HG02870 (cell line): ENCODE results near the gene WDR3.
A peak's percentile ranks its signal among the peaks of the same experiment; 100 is the strongest.
"Not testable (repeated sequence)": the region's sequence is repeated elsewhere in the genome, so short reads cannot be mapped to it uniquely, and the experiment has no call there.

Source experiments
- ATAC-seq: cut with Tn5 transposase; IDR thresholded peaks from one replicate; pipeline ENCODE4 v1.9.1; 2021; ENCODE audit warnings: mild to moderate bottlenecking, moderate library complexity; ENCODE audit not compliant: unreplicated experiment

WDR3 gene

DNA sequence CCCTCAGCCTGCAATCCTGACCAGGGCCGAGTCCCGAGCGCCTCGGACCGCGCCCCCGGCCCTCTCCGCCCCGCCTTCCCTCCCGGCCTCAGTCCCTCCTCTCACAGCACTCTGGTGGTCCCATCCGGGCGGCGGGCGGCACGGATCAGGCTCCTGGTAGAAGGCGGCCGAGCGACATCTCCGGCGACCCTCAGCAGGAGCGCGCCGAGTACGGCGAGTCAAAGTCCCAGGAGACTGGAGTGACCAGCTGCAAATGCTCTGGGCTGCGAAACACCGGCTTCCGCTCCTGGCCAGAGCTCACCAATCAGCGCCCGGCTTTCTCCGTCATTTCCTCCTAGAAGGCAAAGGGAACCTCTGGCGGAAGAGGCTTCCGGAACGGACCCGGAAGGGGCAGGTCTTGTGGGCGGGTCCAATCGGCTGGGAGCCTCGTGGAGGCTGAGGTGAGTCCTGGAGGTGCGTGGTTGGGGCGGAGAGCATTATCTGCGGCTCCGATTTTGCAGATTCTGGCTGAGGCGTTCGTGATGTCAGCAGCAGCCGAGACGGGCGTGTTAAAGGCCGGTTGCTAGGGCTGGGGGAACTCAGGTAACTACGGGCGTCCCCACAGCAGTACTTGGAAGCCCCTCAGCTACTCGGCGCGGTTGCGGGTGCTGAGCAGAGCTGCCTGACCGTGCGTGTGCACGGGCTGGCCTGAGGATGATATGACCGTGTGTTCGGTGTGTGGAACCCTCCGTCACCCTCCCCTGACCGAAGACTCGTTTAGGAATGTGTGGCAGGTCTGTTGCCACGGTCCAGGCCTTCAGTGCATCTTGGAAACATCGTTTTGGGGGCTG is at the start of gene WDR3, which contains the start of gene GDAP2:
Gene WDR3, plus strand, starts transcription at position 397 of the 830 bp plus-strand sequence. CDS start 3,581 bp downstream, outside the sequence.
Gene GDAP2, minus strand, starts transcription at position 279 of the 830 bp plus-strand sequence. CDS start 9,264 bp downstream, outside the sequence.
- ATAC-seq: peak; percentile 94

DNA sequence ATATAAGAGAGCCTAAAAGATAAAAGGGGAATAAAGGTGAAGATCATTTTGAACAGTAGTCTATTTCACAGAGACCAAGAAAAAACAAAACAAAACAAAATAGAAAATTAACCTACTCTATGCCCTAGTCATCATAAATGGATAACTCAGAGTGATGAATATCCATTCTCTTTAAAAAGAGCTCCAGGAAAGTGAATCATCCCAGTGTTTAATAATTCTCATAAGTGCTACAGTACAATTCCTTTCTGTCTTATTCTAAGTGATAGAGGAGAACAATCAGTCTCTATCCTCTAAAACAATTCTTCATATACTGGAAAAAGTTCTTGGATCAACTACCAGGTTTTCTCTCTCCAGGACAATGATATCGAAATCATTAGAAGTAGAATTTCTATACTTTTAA is 45.9 kb upstream of the WDR3 start:
- no peak for ATAC-seq

DNA sequence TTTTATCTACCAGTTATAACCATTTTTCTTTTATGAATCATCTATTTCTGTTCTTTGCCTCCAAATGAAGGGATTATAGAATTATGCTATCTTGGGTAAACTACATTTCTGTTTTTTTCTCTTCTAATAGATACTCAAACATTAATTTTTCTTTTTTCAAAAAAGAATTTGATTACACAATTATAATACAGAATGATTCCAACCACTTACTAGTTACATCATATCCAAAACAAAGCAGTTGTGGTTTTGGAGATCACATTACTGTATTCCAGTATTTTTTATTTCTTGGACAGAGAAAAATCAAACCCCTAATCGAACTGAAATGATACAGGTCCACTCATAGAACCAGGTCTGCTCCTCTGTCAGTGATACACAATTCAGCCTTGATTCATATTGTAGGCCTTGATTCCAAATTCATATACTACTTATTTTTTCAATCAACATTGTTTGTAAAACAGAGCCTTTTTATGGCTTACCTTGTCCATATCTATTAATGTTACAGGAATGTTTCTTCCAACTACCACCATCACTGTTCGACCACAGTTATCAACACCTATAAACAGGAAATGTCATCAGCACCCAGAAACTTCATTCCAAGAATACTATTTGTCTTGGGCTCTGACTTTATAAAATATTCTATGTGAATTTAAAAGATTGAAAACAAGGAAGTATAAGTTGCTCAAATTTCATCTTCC is 43.3 kb upstream of the WDR3 start:
- ATAC-seq: no peak

GRCh38 chr1:117890452-117890851 is 39.1 kb upstream of the WDR3 start:
- ATAC-seq: no peak

DNA sequence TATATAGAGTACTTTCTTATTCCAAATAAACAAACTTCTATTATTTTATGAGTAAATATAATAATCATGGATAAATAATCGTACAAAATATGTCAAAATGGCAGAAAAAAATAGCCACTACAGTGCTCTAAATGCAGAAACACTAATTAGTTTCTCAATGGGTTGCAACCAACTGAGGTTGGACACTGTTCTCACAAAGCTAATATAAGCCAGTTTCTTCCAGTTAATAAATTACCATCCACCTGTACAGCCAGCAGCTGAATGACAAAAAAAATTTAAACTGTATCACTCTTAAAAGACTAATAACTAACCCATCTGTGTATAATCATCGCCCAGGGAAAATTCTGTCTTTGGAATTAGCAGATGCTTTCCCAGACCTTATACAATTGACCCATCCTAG is 37.0 kb upstream of the WDR3 start:
- ATAC-seq: no peak

- no peak for ATAC-seq
Measured at GRCh38 chr1:117894078-117894477, 35.5 kb upstream of the WDR3 start.

DNA sequence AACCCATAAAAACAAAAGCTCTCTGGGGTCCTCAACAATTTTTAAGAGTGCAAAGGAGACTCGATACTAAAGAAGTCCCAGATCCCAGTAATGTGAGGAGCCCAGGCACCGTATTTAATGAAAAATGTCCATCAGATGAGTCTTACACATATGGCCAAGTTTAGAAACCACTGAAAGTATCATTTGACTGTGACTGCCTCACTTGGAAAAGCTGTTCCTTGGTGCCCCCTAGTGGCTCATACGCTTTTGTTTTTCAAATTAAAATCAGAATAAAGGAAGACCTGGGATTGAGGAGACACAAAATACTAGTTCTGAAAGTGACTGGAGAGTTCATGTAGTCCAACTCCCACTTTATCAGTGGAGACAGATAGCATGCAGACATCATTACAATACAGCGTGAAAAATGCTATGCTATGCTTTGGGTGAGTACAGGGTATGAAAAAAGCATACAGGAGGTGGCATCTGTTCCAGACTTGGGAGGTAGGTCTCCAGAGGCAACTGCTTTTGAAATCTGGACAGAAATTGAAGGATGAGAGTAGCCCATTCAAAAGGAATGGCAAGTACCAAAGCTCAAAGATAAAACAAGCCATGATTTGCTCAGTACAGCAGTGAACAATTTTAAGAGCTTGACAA is 33.9 kb upstream of the WDR3 start:
- peak; percentile 93 for ATAC-seq

GRCh38 chr1:117897551-117897950 is 32.0 kb upstream of the WDR3 start:
- no peak for ATAC-seq

- no peak for ATAC-seq
Measured at GRCh38 chr1:117899801-117900200, 29.7 kb upstream of the WDR3 start.

DNA sequence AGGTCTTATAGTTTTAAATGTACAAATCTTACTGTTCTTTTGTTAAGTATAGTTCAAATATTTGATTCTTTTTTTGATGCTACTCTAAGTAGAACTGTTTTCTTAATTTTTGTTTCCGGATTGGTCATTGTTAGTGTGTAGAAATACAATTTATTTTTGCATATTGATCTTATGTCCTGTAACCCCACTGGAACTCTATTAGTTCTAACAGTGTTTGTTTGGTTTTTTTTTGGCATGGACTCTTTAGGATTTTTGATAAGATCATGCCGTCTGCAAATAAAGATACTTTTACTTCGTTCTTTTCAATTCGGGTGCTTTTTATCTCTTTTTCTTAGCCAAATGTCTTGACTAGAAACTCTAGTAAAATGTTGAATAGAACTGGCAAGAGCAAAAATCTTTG is 26.6 kb upstream of the WDR3 start:
- ATAC-seq: no peak

DNA sequence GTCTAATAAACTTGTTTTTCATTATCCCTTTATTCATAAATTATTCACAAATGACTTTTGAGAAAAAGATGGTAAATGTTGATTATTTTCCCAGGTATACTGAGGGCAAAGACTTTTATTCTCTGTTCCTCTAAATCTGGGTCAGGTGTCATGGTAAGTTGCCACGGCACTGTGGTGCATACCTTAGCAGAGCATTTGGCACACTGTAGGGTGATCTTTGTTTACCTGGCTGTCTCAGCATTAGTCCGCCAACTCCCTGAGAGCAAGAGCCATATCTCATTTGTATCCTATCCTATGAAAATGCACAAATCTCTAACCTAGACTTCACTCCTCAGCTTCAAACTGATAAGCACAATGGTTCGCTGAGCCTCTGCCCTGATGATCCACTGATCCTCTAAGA is 25.1 kb upstream of the WDR3 start:
- ATAC-seq: no peak

DNA sequence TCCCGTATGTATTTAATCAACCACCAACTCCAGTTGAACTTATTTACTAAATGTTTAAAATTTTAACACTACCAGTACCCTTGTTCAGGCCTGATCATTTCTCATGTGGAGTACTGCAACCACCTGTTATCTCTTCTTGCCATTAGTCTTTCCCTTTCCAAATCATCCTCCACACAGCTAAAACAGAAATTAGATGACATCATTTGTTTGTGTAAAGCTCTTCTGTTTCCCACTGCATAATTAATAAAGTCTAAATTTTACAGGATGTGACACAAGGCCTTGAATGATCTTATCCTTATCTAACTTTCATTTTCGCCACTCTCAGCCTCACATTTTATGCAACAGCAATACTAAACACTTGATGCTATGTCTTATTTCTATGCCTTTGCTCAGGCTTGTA is 24.5 kb upstream of the WDR3 start:
- no peak for ATAC-seq

DNA sequence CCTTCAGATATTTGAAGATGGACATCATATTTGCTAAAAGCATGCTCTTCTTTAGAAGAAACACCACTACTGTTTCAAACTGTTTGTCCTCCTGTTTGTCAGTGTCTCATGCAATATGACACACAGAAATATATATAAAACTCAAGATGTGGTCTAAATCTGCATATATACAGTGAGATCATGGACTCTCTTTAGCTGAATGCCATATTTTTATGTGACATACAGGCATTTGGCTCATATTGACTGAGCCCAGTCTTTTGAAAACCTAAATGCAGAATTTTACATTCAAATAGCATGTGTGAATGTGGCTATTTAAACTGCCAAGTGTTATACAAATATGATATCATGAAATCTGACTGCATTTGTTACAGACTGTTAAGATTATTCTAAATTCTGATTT is 18.5 kb upstream of the WDR3 start:
- ATAC-seq: no peak

DNA sequence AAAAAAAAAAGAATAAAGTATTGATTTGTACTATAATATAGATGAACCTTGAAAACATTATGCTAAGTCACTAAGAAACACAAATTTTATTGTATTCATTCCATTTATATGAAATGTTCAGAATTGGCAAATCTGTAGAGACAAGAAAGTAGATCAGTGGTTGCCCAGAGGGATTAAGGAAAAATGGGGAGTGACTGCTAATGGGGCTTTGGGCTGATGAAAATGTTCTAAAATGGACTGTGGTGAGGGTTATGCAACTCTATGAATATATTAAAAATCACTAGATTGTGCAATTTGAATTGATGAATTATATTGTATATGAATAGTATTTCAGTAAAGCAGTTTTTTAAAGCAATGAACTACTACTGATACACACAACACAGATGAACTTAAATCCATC is 10.2 kb upstream of the WDR3 start:
- ATAC-seq: no peak

- no peak for ATAC-seq
Measured at GRCh38 chr1:117921991-117922390, 7.5 kb upstream of the WDR3 start.

- ATAC-seq: not testable (repeated sequence)
Measured at GRCh38 chr1:117922717-117923116, 6.8 kb upstream of the WDR3 start.

DNA sequence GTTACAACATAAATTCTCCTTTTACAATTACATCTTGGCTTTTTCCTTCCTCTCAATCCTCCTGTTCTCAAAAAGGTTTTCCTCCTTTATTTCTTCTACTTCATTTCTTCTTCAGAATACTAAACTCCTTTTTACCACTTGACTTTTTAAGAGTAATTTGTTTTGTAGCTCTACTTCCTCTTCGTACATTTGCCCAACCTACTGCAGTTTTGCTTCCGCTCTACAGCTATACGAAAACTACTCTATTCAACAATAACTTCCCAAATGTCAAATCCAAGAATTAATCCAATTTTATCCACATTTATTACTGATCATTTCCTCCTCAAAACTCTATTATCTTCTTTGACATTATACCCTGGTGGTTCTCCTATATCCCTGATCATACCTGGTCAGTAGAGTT is 3.6 kb upstream of the WDR3 start:
- ATAC-seq: no peak

DNA sequence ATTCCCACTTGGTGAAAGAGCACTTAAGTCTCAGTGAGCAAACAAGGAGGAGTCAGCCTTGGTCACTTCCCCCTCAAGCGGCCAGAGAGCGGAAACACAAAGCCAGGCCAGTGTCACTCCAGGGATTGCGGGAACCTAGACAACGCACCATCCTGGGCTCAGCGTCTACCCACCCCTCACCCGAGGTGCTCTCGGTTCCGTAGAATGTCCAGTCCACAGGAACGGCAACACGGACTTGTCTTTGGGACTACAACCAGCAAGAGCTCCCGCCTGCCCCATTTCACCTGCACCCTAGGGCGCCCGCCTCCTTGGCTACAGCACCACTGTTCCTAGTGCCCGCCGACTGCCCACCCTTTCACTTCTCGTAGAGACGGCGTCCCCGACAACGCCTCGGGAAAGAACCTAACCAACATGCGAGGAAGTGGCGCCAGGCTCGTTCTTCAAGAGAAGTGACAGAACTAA is 627 bp upstream of the WDR3 start:
- ATAC-seq: peak; percentile 35

DNA sequence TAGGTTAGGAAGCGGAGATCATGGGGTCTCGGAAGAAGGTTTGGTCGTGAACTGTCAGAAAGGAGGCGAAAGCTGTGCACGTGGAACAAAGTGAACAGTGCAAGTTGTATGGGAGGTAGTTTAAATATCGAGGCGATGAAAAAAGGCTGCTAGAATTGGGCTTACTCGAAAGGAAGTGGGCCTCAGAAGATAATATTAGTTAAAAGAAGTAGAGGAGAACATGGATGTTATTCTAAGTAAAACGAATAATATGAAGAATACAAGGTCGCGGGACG is 571 bp downstream of the WDR3 start:
- ATAC-seq: peak; percentile 2

DNA sequence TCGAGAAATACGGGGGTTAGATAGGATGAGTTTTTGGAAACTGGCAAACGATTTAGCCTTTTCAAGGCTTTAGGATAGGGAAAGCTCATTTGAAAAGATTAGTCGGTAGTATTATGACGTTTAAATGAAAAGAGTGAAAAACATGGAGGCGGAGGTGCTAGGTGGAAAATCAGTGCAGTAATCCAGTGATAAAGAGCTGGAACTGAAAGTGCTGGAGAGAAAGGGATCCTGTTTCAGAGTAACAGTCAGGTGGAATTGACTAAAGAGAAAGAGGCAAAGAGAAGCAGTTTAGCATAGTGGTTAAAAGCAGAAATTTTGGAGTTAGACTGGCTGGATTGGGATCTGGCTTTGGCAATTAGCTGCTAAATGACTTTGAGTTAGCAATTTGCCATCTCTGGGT is 945 bp downstream of the WDR3 start:
- no peak for ATAC-seq

- no peak for ATAC-seq
Measured at GRCh38 chr1:117932576-117932975, 3.0 kb downstream of the WDR3 start.

DNA sequence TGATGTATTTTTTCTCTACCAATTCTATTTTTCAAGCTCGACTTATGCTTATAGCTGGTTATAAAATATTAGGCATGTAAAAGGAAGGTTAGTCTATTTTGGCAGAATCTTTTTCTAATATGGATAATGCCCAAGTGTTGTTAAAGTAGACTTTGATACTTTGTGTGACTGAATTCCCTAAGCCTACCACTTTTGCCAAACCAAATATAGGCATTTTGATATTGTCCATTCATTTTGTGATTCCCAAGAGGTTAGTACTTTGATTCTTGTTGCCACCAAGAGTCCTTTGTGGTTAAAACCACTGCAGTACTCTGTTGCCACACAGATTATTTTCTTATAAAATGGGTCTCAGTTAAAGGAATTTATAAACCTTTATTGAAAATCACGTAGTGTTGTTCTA is 4.2 kb downstream of the WDR3 start:
- no peak for ATAC-seq
